ENCODE results near the gene DCDC2. TPM values are rescaled to one million over a fixed set of nuclear protein-coding genes. Genes with fewer than 3 reads are reported as not detected.
"Not testable (repeated sequence)": the region's sequence is repeated elsewhere in the genome, so short reads cannot be mapped to it uniquely, and the experiment has no call there.

DCDC2 gene
- total RNA-seq, 1 donor from 2014 or later, result 5.5 TPM

DNA sequence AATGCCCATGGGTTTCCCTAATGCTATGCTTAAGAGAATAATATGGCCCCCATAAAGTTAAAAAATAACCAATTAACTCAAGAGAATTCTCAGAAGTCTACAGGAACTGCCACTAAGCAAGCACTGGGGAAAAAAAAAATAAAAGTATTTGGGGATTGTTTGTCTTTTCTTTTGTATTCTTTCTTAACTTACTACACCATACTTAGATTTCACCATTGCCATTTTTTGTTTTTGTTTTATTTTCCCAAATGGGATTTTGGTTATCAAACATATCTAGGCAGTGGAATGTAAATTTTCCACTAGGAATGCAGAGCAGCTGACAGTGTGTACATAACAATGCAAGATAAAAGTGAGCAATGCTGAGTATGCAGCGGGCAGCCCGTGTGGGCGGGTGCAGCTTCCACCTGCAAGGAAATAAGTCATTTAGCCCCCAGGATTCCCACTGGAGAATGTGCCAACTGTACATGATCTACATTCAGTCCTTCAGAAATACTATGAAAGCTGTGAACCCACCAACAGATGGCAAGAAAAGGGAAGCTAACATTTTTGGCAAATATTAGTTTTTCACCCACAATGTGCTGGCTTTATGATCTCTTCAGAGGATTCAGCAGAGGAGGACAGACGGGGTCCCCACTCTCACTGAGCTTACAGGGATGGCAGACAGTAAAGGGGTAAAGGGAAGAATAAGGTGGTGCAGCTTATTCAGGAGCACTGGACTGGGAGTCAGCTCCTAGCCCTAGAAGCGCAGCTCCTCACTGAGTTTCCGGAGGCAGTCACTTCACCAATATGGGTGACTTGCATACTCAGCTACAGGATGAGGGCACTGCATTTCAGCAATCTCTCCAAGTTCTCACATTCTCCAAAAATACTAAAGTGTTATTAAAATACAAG, 44.4 kb downstream of the DCDC2 start:
- Mint-ChIP-seq H3K4me1 (ENCODE audit: unreplicated experiment) (peaks cover 7% of the 10 kb centered on the region), H3K27ac (peak overlapping the region; percentile 10), H3K9me3 (peaks cover 11% of the 10 kb centered on the region), H3K4me3 (no peak overlapping the region), H3K36me3 (peaks cover 4% of the 10 kb centered on the region), H3K27me3 (no peaks in the 10 kb centered on the region)
- TF ChIP-seq, protein P1, sequence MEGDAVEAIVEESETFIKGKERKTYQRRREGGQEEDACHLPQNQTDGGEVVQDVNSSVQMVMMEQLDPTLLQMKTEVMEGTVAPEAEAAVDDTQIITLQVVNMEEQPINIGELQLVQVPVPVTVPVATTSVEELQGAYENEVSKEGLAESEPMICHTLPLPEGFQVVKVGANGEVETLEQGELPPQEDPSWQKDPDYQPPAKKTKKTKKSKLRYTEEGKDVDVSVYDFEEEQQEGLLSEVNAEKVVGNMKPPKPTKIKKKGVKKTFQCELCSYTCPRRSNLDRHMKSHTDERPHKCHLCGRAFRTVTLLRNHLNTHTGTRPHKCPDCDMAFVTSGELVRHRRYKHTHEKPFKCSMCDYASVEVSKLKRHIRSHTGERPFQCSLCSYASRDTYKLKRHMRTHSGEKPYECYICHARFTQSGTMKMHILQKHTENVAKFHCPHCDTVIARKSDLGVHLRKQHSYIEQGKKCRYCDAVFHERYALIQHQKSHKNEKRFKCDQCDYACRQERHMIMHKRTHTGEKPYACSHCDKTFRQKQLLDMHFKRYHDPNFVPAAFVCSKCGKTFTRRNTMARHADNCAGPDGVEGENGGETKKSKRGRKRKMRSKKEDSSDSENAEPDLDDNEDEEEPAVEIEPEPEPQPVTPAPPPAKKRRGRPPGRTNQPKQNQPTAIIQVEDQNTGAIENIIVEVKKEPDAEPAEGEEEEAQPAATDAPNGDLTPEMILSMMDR (conservative IDR thresholded peaks at IDR 0.05), result no peak
- DNase-seq (ENCODE audit: extremely low spot score, unreplicated experiment), result no peak

DNA sequence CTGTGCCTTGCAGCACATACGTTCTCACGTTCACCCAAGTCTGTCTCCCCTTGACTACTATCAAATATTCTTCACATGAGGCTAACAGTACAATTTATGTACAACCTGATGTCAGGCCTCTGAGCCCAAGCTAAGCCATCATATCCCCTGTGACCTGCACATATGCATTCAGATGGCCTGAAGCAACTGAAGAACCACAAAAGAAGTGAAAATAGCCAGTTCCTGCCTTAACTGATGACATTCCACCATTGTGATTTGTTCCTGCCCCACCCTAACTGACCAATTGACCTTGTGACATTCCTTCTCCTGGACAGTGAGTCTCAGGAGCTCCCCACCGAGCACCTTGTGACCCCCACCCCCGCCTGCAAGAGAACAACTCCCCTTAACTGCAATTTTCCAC, 46.1 kb downstream of the DCDC2 start:
- not testable (repeated sequence) for H3K27me3 Mint-ChIP-seq; DNase-seq (ENCODE audit: extremely low spot score, unreplicated experiment); H3K36me3 Mint-ChIP-seq; H3K4me3 Mint-ChIP-seq; H3K27ac Mint-ChIP-seq; H3K4me1 Mint-ChIP-seq (ENCODE audit: unreplicated experiment)
- peaks cover 11% of the 10 kb centered on the region for H3K9me3 Mint-ChIP-seq

DNA sequence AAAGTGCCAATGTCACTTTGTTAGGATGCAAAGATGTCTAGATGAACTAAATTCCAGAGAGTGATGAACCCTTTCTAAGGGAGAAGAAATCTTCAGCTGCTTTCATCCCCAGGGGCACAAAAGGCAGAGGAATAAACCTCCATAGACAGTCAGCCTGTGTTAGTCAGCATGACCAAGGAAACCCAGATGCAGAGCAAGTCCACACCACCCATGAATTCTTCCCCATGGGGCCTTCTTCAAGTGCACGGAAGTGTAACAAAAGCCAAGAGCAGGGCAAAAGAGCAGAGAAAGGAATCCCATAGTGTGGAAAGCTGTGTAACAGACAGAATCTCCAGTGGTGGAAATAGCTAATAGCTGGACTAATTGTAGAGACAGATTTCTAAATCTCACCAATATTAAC, 50.0 kb downstream of the DCDC2 start:
- no peak overlapping the region for H3K27ac Mint-ChIP-seq
- no peaks in the 10 kb centered on the region for H3K27me3 Mint-ChIP-seq
- H3K9me3 Mint-ChIP-seq, result peaks cover 11% of the 10 kb centered on the region
- TF ChIP-seq, protein P1 (conservative IDR thresholded peaks at IDR 0.05), result no peak
- peaks cover 4% of the 10 kb centered on the region for H3K36me3 Mint-ChIP-seq
- DNase-seq (ENCODE audit: extremely low spot score, unreplicated experiment), result no peak
- no peaks in the 10 kb centered on the region for H3K4me1 Mint-ChIP-seq (ENCODE audit: unreplicated experiment)
- no peak overlapping the region for H3K4me3 Mint-ChIP-seq

DNA sequence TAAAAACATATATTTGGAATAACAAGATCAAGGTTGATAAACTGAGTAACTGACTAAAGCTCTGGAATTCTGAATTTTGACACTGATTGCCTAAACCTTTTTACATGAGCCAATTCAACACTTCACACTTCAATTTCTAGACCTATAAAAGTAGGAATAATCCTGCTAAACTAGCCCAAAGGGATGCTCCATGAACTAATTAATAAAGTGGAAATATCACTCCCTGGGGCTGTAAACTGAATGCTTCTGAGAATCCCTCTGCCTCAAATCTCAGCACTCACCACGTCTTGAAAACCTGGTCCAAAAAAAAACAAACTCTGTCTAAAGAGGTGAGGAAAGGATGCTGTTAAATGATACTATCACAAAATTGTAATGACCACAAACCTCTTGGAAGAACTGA, 50.9 kb downstream of the DCDC2 start:
- Mint-ChIP-seq H3K36me3 (peaks cover 4% of the 10 kb centered on the region), H3K9me3 (peaks cover 10% of the 10 kb centered on the region), H3K4me3 (no peak overlapping the region), H3K27me3 (no peaks in the 10 kb centered on the region), H3K4me1 (ENCODE audit: unreplicated experiment) (no peaks in the 10 kb centered on the region), H3K27ac (no peak overlapping the region)
- TF ChIP-seq, protein P1 (conservative IDR thresholded peaks at IDR 0.05), result no peak
- DNase-seq (ENCODE audit: extremely low spot score, unreplicated experiment), result no peak

DNA sequence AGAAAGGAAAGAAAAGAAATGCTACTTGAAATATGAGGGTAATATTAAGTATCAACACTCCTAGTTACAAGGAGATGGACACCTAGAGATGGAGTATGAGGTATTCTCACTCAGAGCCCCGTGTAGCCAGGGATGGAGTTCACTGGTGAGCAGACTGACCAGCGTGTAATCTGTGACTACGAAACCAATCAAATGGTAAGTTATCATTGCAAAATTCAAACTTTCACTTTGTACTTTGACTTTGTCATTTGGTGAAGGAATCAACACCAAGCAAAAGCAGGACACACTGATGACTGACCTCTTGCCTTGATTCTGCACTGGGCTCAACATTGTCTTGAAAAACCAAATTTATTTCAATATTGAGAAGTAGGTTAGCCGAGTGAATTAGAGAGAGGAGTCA, 51.8 kb downstream of the DCDC2 start:
- H3K4me1 Mint-ChIP-seq (ENCODE audit: unreplicated experiment), result peaks cover 4% of the 10 kb centered on the region
- H3K9me3 Mint-ChIP-seq, result peaks cover 5% of the 10 kb centered on the region
- no peaks in the 10 kb centered on the region for H3K36me3 Mint-ChIP-seq
- DNase-seq (ENCODE audit: extremely low spot score, unreplicated experiment), result no peak
- H3K4me3 Mint-ChIP-seq, result no peak overlapping the region
- H3K27me3 Mint-ChIP-seq, result no peaks in the 10 kb centered on the region
- TF ChIP-seq, protein P1 (conservative IDR thresholded peaks at IDR 0.05), result no peak
- no peak overlapping the region for H3K27ac Mint-ChIP-seq

DNA sequence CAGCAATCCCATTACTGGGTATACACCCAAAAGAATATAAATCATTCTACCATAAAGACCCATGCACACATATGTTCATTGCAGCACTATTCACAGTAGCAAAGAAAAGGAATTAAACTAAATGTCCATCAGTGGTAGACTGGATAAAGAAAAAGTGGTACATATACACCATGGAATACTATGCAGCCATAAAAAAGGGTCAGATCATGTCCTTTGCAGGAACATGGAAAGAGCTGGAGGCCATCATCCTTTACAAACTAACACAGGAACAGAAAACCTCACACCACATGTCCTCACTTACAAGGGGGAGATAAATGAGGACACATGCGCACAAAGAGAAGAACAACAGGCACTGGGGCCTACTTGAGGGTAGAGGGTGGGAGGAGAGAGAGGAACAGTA, 60.9 kb downstream of the DCDC2 start:
- no peaks in the 10 kb centered on the region for H3K27me3 Mint-ChIP-seq
- H3K27ac Mint-ChIP-seq, result no peak overlapping the region
- H3K9me3 Mint-ChIP-seq, result peaks cover 16% of the 10 kb centered on the region
- no peak overlapping the region for H3K4me3 Mint-ChIP-seq
- TF ChIP-seq, protein P1 (conservative IDR thresholded peaks at IDR 0.05), result no peak
- peaks cover 8% of the 10 kb centered on the region for H3K36me3 Mint-ChIP-seq
- peaks cover 4% of the 10 kb centered on the region for H3K4me1 Mint-ChIP-seq (ENCODE audit: unreplicated experiment)
- DNase-seq (ENCODE audit: extremely low spot score, unreplicated experiment), result no peak

DNA sequence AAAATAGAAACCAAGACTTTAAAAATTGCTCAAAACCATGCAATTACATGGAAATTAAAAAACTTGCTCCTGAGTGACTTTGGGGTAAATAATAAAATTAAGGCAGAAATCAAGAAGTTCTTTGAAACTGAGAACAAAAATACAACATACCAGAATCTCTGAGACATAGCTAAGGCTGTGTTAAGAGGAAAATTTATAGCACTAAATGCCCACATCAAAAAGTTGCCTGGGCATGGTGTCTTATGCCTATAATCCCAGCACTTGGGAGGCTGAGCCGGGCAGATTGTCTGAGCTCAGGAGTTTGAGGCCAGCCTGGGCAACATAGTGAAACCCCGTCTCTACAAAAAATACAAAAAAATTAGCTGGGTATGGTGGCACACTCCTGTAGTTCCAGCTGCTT, 64.0 kb downstream of the DCDC2 start:
- DNase-seq (ENCODE audit: extremely low spot score, unreplicated experiment); H3K27ac Mint-ChIP-seq; H3K4me1 Mint-ChIP-seq (ENCODE audit: unreplicated experiment); H3K36me3 Mint-ChIP-seq; H3K27me3 Mint-ChIP-seq; H3K4me3 Mint-ChIP-seq: not testable (repeated sequence)
- H3K9me3 Mint-ChIP-seq, result peaks cover 16% of the 10 kb centered on the region
